HG03108 (cell line): ENCODE results near the gene ABCA9.
"Not testable (repeated sequence)": the region's sequence is repeated elsewhere in the genome, so short reads cannot be mapped to it uniquely, and the experiment has no call there.

ENCODE experiments used
- ATAC-seq: cut with Tn5 transposase; IDR thresholded peaks from one replicate; pipeline ENCODE4 v1.9.1; 2021; ENCODE audit warnings: moderate library complexity; ENCODE audit not compliant: unreplicated experiment

Gene ABCA9

GRCh38 chr17:68959117-68959516 is 101.6 kb downstream of the ABCA9 start:
- ATAC-seq: not testable (repeated sequence)

GRCh38 chr17:68957944-68958343 is 102.8 kb downstream of the ABCA9 start:
- no peak for ATAC-seq

- no peak for ATAC-seq
These were observed 105.4 kb downstream of the ABCA9 start, which contains the start of gene ABCA8 for GRCh38 chr17:68955181-68955841. Gene ABCA8 (minus strand): TSS chr17:68955392. CDS start chr17:68942034, 13,358 bp downstream.

- no peak for ATAC-seq
These were observed 106.4 kb downstream of the ABCA9 start for GRCh38 chr17:68954146-68954896.

GRCh38 chr17:68953340-68953997 is 107.3 kb downstream of the ABCA9 start:
- no peak for ATAC-seq

GRCh38 chr17:68950725-68951124 is 110.0 kb downstream of the ABCA9 start:
- no peak for ATAC-seq

GRCh38 chr17:68947868-68948267 is 112.9 kb downstream of the ABCA9 start:
- not testable (repeated sequence) for ATAC-seq

GRCh38 chr17:68944435-68945035 is 116.2 kb downstream of the ABCA9 start:
- no peak for ATAC-seq

GRCh38 chr17:68943812-68944182 is 116.9 kb downstream of the ABCA9 start:
- ATAC-seq: not testable (repeated sequence)

- ATAC-seq: no peak
These were observed 117.5 kb downstream of the ABCA9 start for GRCh38 chr17:68943123-68943811.

GRCh38 chr17:68942389-68942788 is 118.3 kb downstream of the ABCA9 start:
- ATAC-seq: no peak

GRCh38 chr17:68941761-68942160 is 119.0 kb downstream of the ABCA9 start:
- ATAC-seq: no peak

GRCh38 chr17:68939195-68939594 is 121.5 kb downstream of the ABCA9 start:
- ATAC-seq: no peak

GRCh38 chr17:68937890-68938514 is 122.7 kb downstream of the ABCA9 start:
- ATAC-seq: no peak

GRCh38 chr17:68927516-68927915 is 133.2 kb downstream of the ABCA9 start:
- ATAC-seq: no peak

GRCh38 chr17:68924793-68925720 is 135.7 kb downstream of the ABCA9 start:
- ATAC-seq: no peak
